Middle frontal gyrus (tissue), 1 donor: ENCODE measurements around the gene OCA2.
"Not testable (repeated sequence)": the region's sequence is repeated elsewhere in the genome, so short reads cannot be mapped to it uniquely, and the experiment has no call there.

Experiments
- DNase-seq: peaks from one replicate; pipeline ENCODE4 v3.0.0-alpha.2; 2015; ENCODE audit warnings: low spot score; ENCODE audit errors: extremely low spot score

OCA2 gene

GRCh38 chr15:28098766-28099554, at the start of gene OCA2:
Gene OCA2 (minus strand): TSS chr15:28099315. CDS start chr15:28081874, 17,441 bp downstream.
- no peak for DNase-seq

- DNase-seq = no peak
Observed at GRCh38 chr15:28147801-28148200, 48.7 kb upstream of the OCA2 start.

- not testable (repeated sequence) for DNase-seq
Observed at GRCh38 chr15:28145419-28145818, 46.3 kb upstream of the OCA2 start.

- no peak for DNase-seq
Observed at GRCh38 chr15:28140062-28140461, 40.9 kb upstream of the OCA2 start.

- not testable (repeated sequence) for DNase-seq
Observed at GRCh38 chr15:28137408-28138039, 38.4 kb upstream of the OCA2 start.

GRCh38 chr15:28136236-28136904, 37.3 kb upstream of the OCA2 start:
- not testable (repeated sequence) for DNase-seq

GRCh38 chr15:28133281-28133680, 34.2 kb upstream of the OCA2 start:
- no peak for DNase-seq

- no peak for DNase-seq
Observed at GRCh38 chr15:28132524-28133275, 33.6 kb upstream of the OCA2 start.

- DNase-seq = no peak
Observed at GRCh38 chr15:28131946-28132345, 32.8 kb upstream of the OCA2 start.

GRCh38 chr15:28131400-28131799, 32.3 kb upstream of the OCA2 start:
- no peak for DNase-seq

GRCh38 chr15:28130651-28131050, 31.5 kb upstream of the OCA2 start:
- no peak for DNase-seq

GRCh38 chr15:28129231-28129848, 30.2 kb upstream of the OCA2 start:
- no peak for DNase-seq

GRCh38 chr15:28128031-28128430, 28.9 kb upstream of the OCA2 start:
- DNase-seq = peak; percentile 70

- no peak for DNase-seq
Observed at GRCh38 chr15:28127036-28127435, 27.9 kb upstream of the OCA2 start.

- peak; percentile 67 for DNase-seq
Observed at GRCh38 chr15:28125673-28126651, 26.8 kb upstream of the OCA2 start.

GRCh38 chr15:28124841-28125240, 25.7 kb upstream of the OCA2 start:
- no peak for DNase-seq

GRCh38 chr15:28123408-28124023, 24.4 kb upstream of the OCA2 start:
- peak; percentile 62 for DNase-seq

GRCh38 chr15:28122038-28122949, 23.2 kb upstream of the OCA2 start:
- no peak for DNase-seq
